Right ventricle myocardium superior (tissue), 1 donor: ENCODE results near the gene TPGS2. TPM values are rescaled to one million over a fixed set of nuclear protein-coding genes. Genes with fewer than 3 reads are reported as not detected.
"Not testable (repeated sequence)": the region's sequence is repeated elsewhere in the genome, so short reads cannot be mapped to it uniquely, and the experiment has no call there.

Experiments
- ATAC-seq: fragments of 200-7000 bp; cut with Tn5 transposase; one replicate; pipeline ENCODE4 v1.9.1; 2020; ENCODE audit warnings: mild to moderate bottlenecking; ENCODE audit not compliant: poor library complexity
- DNase-seq: peaks from one replicate; pipeline ENCODE4 v3.0.0-alpha.2; 2020
- intact Hi-C: fragments of 100-400 bp; cut with DNase I; formaldehyde crosslinking; loops from one replicate; pipeline ENCODE4 v1.11.2; 2022
- total RNA-seq: library from RNA; stranded (reverse); fragmentation: NEBNext Ultra II Directional; extraction: Animal tissue kit (Norgen Biotek cat#: 25700); gene quantifications from one replicate; pipeline ENCODE4 v1.2.1, GENCODE V29; 2021
- donor health status: DM: no; HTN: yes; CAD: no; lungs with severe emphysema.

Gene TPGS2
- total RNA-seq, 1 donor from 2014 or later: 24.6 TPM

GRCh38 chr18:36798738-36799473, 29.9 kb downstream of the TPGS2 start:
- intact Hi-C loops: no loop called here
- DNase-seq (no peak), ATAC-seq (no peak)

GRCh38 chr18:36792634-36793283, 36.0 kb downstream of the TPGS2 start:
- DNase-seq: no peak
- intact Hi-C loops: no loop called here
- no peak for ATAC-seq

GRCh38 chr18:36786686-36787085, 42.1 kb downstream of the TPGS2 start:
- ATAC-seq (peak; percentile 89), DNase-seq (peak; percentile 80)
- intact Hi-C loops: no loop called here

GRCh38 chr18:36783792-36784191, 45.0 kb downstream of the TPGS2 start:
- DNase-seq (no peak), ATAC-seq (no peak)
- intact Hi-C loops: no loop called here

GRCh38 chr18:36782710-36783109, 46.1 kb downstream of the TPGS2 start:
- no peak for ATAC-seq
- DNase-seq: no peak
- intact Hi-C loops: no loop called here

- intact Hi-C loops: no loop called here
- DNase-seq (no peak), ATAC-seq (no peak)
These were observed 48.1 kb downstream of the TPGS2 start for GRCh38 chr18:36780748-36781147.

- intact Hi-C loops: no loop called here
- peak; percentile 38 for ATAC-seq
- DNase-seq: no peak
These were observed 51.2 kb downstream of the TPGS2 start for GRCh38 chr18:36777566-36777965.

GRCh38 chr18:36776650-36777049, 52.2 kb downstream of the TPGS2 start:
- ATAC-seq (peak; percentile 87), DNase-seq (no peak)
- intact Hi-C loops: no loop called here

- ATAC-seq (no peak), DNase-seq (no peak)
- intact Hi-C loops: no loop called here
These were observed 53.4 kb downstream of the TPGS2 start for GRCh38 chr18:36775396-36775795.

GRCh38 chr18:36772241-36772723, 56.5 kb downstream of the TPGS2 start:
- no peak for ATAC-seq
- DNase-seq: no peak
- intact Hi-C loops: no loop called here

GRCh38 chr18:36771245-36771644, 57.6 kb downstream of the TPGS2 start:
- DNase-seq: no peak
- ATAC-seq: no peak
- intact Hi-C loops: no loop called here

- DNase-seq (no peak), ATAC-seq (no peak)
- intact Hi-C loops: no loop called here
These were observed 58.4 kb downstream of the TPGS2 start for GRCh38 chr18:36770315-36770946.

- intact Hi-C loops: no loop called here
- DNase-seq: no peak
- peak; percentile 43 for ATAC-seq
These were observed 59.0 kb downstream of the TPGS2 start for GRCh38 chr18:36769611-36770314.

- ATAC-seq: no peak
- DNase-seq: no peak
- intact Hi-C loops: no loop called here
These were observed 59.6 kb downstream of the TPGS2 start for GRCh38 chr18:36769172-36769571.

- intact Hi-C loops: no loop called here
- ATAC-seq (no peak), DNase-seq (no peak)
These were observed 62.0 kb downstream of the TPGS2 start for GRCh38 chr18:36766836-36767235.

- DNase-seq, intact Hi-C loops, ATAC-seq: not testable (repeated sequence)
These were observed 65.8 kb downstream of the TPGS2 start for GRCh38 chr18:36762965-36763364.

GRCh38 chr18:36762074-36762473, 66.7 kb downstream of the TPGS2 start:
- intact Hi-C loops: no loop called here
- ATAC-seq (no peak), DNase-seq (no peak)

GRCh38 chr18:36761186-36761698, 67.6 kb downstream of the TPGS2 start:
- intact Hi-C loops: no loop called here
- ATAC-seq: no peak
- DNase-seq: no peak

GRCh38 chr18:36760598-36760997, 68.2 kb downstream of the TPGS2 start:
- DNase-seq (no peak), ATAC-seq (no peak)
- intact Hi-C loops: no loop called here
